H9 (cell line): ENCODE measurements around the gene TUT7. TPM values are rescaled to one million over a fixed set of nuclear protein-coding genes. Genes with fewer than 3 reads are reported as not detected.

ENCODE experiments used
- DNase-seq: peaks from one replicate; pipeline ENCODE4 v3.0.0-alpha.2; 2017
- H2AFZ ChIP-seq: one replicate; pipeline ENCODE4 v1.6.1; 2013; ENCODE audit warnings: mild to moderate bottlenecking, low read length, control low read depth, moderate library complexity
- H2AK5ac ChIP-seq: 2 replicates; pipeline ENCODE4 v1.6.1; 2013; ENCODE audit warnings: low read length, control low read depth, mixed read lengths; ENCODE audit not compliant: insufficient read length
- H2BK120ac ChIP-seq: one replicate; pipeline ENCODE4 v1.6.1; 2013; ENCODE audit warnings: low read depth, mild to moderate bottlenecking, low read length, control low read depth, inconsistent platforms; ENCODE audit not compliant: poor library complexity, severe bottlenecking
- H2BK12ac ChIP-seq: 2 replicates; pipeline ENCODE4 v1.6.1; 2013; ENCODE audit warnings: low read length, control low read depth, mixed read lengths, low read depth; ENCODE audit not compliant: insufficient read length
- H2BK15ac ChIP-seq: 2 replicates; pipeline ENCODE4 v1.6.1; 2013; ENCODE audit warnings: low read depth, low read length, control low read depth
- H2BK20ac ChIP-seq: one replicate; pipeline ENCODE4 v1.6.1; 2013; ENCODE audit warnings: low read depth, mild to moderate bottlenecking, low read length, control low read depth, inconsistent platforms; ENCODE audit not compliant: poor library complexity, severe bottlenecking
- H2BK5ac ChIP-seq: 2 replicates; pipeline ENCODE4 v1.6.1; 2013; ENCODE audit warnings: low read length, control low read depth, mixed read lengths; ENCODE audit not compliant: insufficient read length
- H3K14ac ChIP-seq: 2 replicates; pipeline ENCODE4 v1.6.1; 2013; ENCODE audit warnings: low read length, control low read depth; ENCODE audit not compliant: insufficient read depth
- H3K18ac ChIP-seq: 2 replicates; pipeline ENCODE4 v1.6.1; 2013; ENCODE audit warnings: low read depth, mild to moderate bottlenecking, mixed read lengths, low read length, control low read depth; ENCODE audit not compliant: insufficient read length
- H3K23ac ChIP-seq: 2 replicates; pipeline ENCODE4 v1.6.1; 2013; ENCODE audit warnings: low read length, control low read depth, mixed read lengths, low read depth; ENCODE audit not compliant: insufficient read length
- H3K23me2 ChIP-seq: 2 replicates; pipeline ENCODE4 v1.6.1; 2013; ENCODE audit warnings: low read depth, mild to moderate bottlenecking, mixed read lengths, low read length, control low read depth; ENCODE audit not compliant: insufficient read length, poor library complexity, severe bottlenecking
- H3K27ac ChIP-seq: 2 replicates; pipeline ENCODE4 v1.5.1; 2013; ENCODE audit warnings: low read length, control low read depth, mixed read lengths, low read depth; ENCODE audit not compliant: insufficient read length
- H3K27me3 ChIP-seq: 2 replicates; pipeline ENCODE4 v1.6.1; 2013; ENCODE audit warnings: low read length, control low read depth, inconsistent platforms; ENCODE audit not compliant: insufficient read depth
- H3K4ac ChIP-seq: 2 replicates; pipeline ENCODE4 v1.6.1; 2013; ENCODE audit warnings: low read depth, mild to moderate bottlenecking, control low read depth, inconsistent platforms, low read length, moderate library complexity
- H3K4me1 ChIP-seq: 2 replicates; pipeline ENCODE4 v1.6.1; 2013; ENCODE audit warnings: low read length, control low read depth, inconsistent platforms; ENCODE audit not compliant: insufficient read depth
- H3K4me2 ChIP-seq: 2 replicates; pipeline ENCODE4 v1.6.1; 2013; ENCODE audit warnings: low read length, control low read depth, mixed read lengths; ENCODE audit not compliant: insufficient read length, insufficient read depth
- H3K56ac ChIP-seq: 2 replicates; pipeline ENCODE4 v1.6.1; 2013; ENCODE audit warnings: low read depth, mild to moderate bottlenecking, mixed read lengths, low read length, control low read depth; ENCODE audit not compliant: insufficient read length
- H3K79me1 ChIP-seq: 2 replicates; pipeline ENCODE4 v1.6.1; 2013; ENCODE audit warnings: low read depth, mild to moderate bottlenecking, moderate library complexity, low read length, control low read depth, inconsistent platforms; ENCODE audit not compliant: insufficient read depth, poor library complexity, severe bottlenecking
- H3K79me2 ChIP-seq: 2 replicates; pipeline ENCODE4 v1.6.1; 2013; ENCODE audit warnings: low read length, control low read depth, inconsistent platforms; ENCODE audit not compliant: insufficient read depth
- H3K9ac ChIP-seq: 2 replicates; pipeline ENCODE4 v1.6.1; 2013; ENCODE audit warnings: low read length, control low read depth, mixed read lengths; ENCODE audit not compliant: insufficient read length; ENCODE audit errors: extremely low read depth
- H3K9me3 ChIP-seq: one replicate; pipeline ENCODE4 v1.6.1; 2013; ENCODE audit warnings: low read depth, low read length, inconsistent platforms; ENCODE audit not compliant: control insufficient read depth
- H3T11ph ChIP-seq: one replicate; pipeline ENCODE4 v1.6.1; 2013; ENCODE audit warnings: mild to moderate bottlenecking, low read length, control low read depth, inconsistent platforms
- H4K20me1 ChIP-seq: one replicate; pipeline ENCODE4 v1.6.1; 2013; ENCODE audit not compliant: control insufficient read depth, insufficient read length, insufficient read depth
- H4K5ac ChIP-seq: 2 replicates; pipeline ENCODE4 v1.6.1; 2013; ENCODE audit warnings: low read depth, mild to moderate bottlenecking, mixed read lengths, low read length, control low read depth; ENCODE audit not compliant: insufficient read length
- H4K8ac ChIP-seq: replicated peaks from 2 replicates; pipeline ENCODE4 v1.6.1; 2013; ENCODE audit warnings: low read length, control low read depth, mixed read lengths, low read depth; ENCODE audit not compliant: insufficient read length
- H4K91ac ChIP-seq: 2 replicates; pipeline ENCODE4 v1.6.1; 2013; ENCODE audit warnings: low read depth, mild to moderate bottlenecking, moderate library complexity, mixed read lengths, low read length, control low read depth; ENCODE audit not compliant: insufficient read length
- H3K27ac Mint-ChIP-seq, 3 experiments: 2 replicates in 2 of 3; 3 replicates in 1 of 3; pipeline ENCODE4 v1.8.0; 2020 to 2021; ENCODE audit warnings: mixed read lengths in 3 of 3, mild to moderate bottlenecking in 1 of 3, moderate library complexity in 1 of 3
- H3K27me3 Mint-ChIP-seq: 2 replicates; pipeline ENCODE4 v1.8.0; 2021; ENCODE audit warnings: low read depth, mild to moderate bottlenecking, moderate library complexity, mixed read lengths
- H3K36me3 Mint-ChIP-seq, 3 experiments: 2 replicates in 2 of 3; 3 replicates in 1 of 3; pipeline ENCODE4 v1.8.0; 2020 to 2021; ENCODE audit warnings: low read depth in 3 of 3, mixed read lengths in 3 of 3; ENCODE audit not compliant: insufficient read depth in 1 of 3
- H3K4me1 Mint-ChIP-seq, 2 experiments: 2 replicates each; pipeline ENCODE4 v1.8.0; 2020; ENCODE audit warnings: mixed read lengths in 2 of 2
- H3K4me3 Mint-ChIP-seq, 2 experiments: 2 replicates in 1 of 2; 3 replicates in 1 of 2; pipeline ENCODE4 v1.8.0; 2020 to 2021; ENCODE audit warnings: mild to moderate bottlenecking in 2 of 2, mixed read lengths in 2 of 2, moderate library complexity in 1 of 2
- H3K9me3 Mint-ChIP-seq, 2 experiments: 2 replicates in 1 of 2; 3 replicates in 1 of 2; pipeline ENCODE4 v1.8.0; 2020; ENCODE audit warnings: mild to moderate bottlenecking in 2 of 2, mixed read lengths in 2 of 2, moderate library complexity in 1 of 2
- CTCF ChIP-seq: fragments of 200-600 bp; sonication (generic); conservative IDR thresholded peaks from 3 replicates; pipeline ENCODE4 v1.8.0; 2021; ENCODE audit warnings: antibody characterized with exemption, mild to moderate bottlenecking
- WGBS: extraction: QIAGEN DNeasy Blood & Tissue Kit; methylation state at CpG from one replicate; pipeline ENCODE4 v1.1.7; 2013; ENCODE audit warnings: missing lambda C conversion rate, low lambda C conversion rate, mixed read lengths; ENCODE audit not compliant: insufficient read length; ENCODE audit errors: extremely low coverage; 5-methylcytosine and 5-hydroxymethylcytosine counted together
- total RNA-seq: library from RNA; stranded (reverse); gene quantifications from 2 replicates; pipeline ENCODE4 v1.2.1, GENCODE V29; 2021

The TUT7 gene
- total RNA-seq, 1 experiment from 2014 or later: 23.1 TPM

- Mint-ChIP-seq H3K9me3 (no peaks in the 10 kb centered on the region), H3K4me1 (peaks cover 21 to 23% of the 10 kb centered on the region in 2 experiments), H3K36me3 (peaks cover 11 to 52% (median 41%) of the 10 kb centered on the region in 3 experiments; a peak in 6 of 7 replicates), H3K27me3 (no peaks in the 10 kb centered on the region), H3K4me3 (no peak overlapping the region), H3K27ac (no peak overlapping the region)
- Histone ChIP-seq H3K9ac (no peak overlapping the region), H2BK20ac (no peak overlapping the region), H2BK5ac (no peak overlapping the region), H3K23ac (no peak overlapping the region), H3K18ac (no peak overlapping the region), H3K27ac (no peak overlapping the region), H2BK12ac (no peak overlapping the region), H3K56ac (no peak overlapping the region), H4K8ac (no peak overlapping the region), H3K4me1 (no peaks in the 10 kb centered on the region; the same call in 1 of the 2 replicates), H3K79me1 (no peaks in the 10 kb centered on the region), H3K14ac (no peak overlapping the region), H4K20me1 (no peaks in the 10 kb centered on the region), H3K4me2 (no peak overlapping the region), H2AFZ (no peak overlapping the region), H3K79me2 (no peaks in the 10 kb centered on the region), H4K5ac (no peak overlapping the region), H2BK15ac (no peak overlapping the region), H3K9me3 (no peaks in the 10 kb centered on the region), H3T11ph (no peak overlapping the region), H2AK5ac (no peak overlapping the region), H3K27me3 (no peaks in the 10 kb centered on the region), H2BK120ac (no peak overlapping the region), H3K23me2 (no peaks in the 10 kb centered on the region), H3K4ac (no peak overlapping the region), H4K91ac (no peak overlapping the region)
- no CpG with 5 or more reads among the region's 2 CpGs for WGBS
- DNase-seq: no peak
- no peak for TF ChIP-seq CTCF
Observed at GRCh38 chr9:86300701-86301100, 53.5 kb downstream of the TUT7 start.
